WERI-Rb-1 (cell line): ENCODE results near the gene SORCS1.

Experiments used
- DNase-seq: peaks from one replicate; pipeline ENCODE4 v3.0.0-alpha.2; 2020
- H3K27ac ChIP-seq: fragments of 250-450 bp; sonication (Bioruptor Pico); 2 replicates; pipeline ENCODE4 v1.5.1; 2020; ENCODE audit warnings: mild to moderate bottlenecking, moderate library complexity
- H3K27me3 ChIP-seq: fragments of 250-450 bp; sonication (Bioruptor Pico); 2 replicates; pipeline ENCODE4 v1.5.1; 2021; ENCODE audit warnings: mild to moderate bottlenecking, low read depth, moderate library complexity; ENCODE audit not compliant: insufficient read depth, severe bottlenecking
- H3K36me3 ChIP-seq: fragments of 250-450 bp; sonication (Bioruptor Pico); 2 replicates; pipeline ENCODE4 v1.5.1; 2020; ENCODE audit warnings: mild to moderate bottlenecking, moderate library complexity
- H3K4me3 ChIP-seq: 2 replicates; pipeline ENCODE4 v1.5.1; 2011; ENCODE audit warnings: low read depth, mild to moderate bottlenecking, control low read depth, low read length
- H3K9me3 ChIP-seq: fragments of 250-450 bp; sonication (Bioruptor Pico); 2 replicates; pipeline ENCODE4 v1.5.1; 2021; ENCODE audit warnings: mild to moderate bottlenecking, moderate library complexity; ENCODE audit not compliant: severe bottlenecking
- TF ChIP-seq, protein P1 (sequence below): IDR thresholded peaks from 2 replicates; pipeline ENCODE4 v1.5.1; 2011; ENCODE audit warnings: low read depth, mild to moderate bottlenecking, control low read depth, inconsistent platforms, low read length

SORCS1 gene

GRCh38 chr10:106707657-106708056, 456.8 kb downstream of the SORCS1 start:
- TF ChIP-seq, protein P1, sequence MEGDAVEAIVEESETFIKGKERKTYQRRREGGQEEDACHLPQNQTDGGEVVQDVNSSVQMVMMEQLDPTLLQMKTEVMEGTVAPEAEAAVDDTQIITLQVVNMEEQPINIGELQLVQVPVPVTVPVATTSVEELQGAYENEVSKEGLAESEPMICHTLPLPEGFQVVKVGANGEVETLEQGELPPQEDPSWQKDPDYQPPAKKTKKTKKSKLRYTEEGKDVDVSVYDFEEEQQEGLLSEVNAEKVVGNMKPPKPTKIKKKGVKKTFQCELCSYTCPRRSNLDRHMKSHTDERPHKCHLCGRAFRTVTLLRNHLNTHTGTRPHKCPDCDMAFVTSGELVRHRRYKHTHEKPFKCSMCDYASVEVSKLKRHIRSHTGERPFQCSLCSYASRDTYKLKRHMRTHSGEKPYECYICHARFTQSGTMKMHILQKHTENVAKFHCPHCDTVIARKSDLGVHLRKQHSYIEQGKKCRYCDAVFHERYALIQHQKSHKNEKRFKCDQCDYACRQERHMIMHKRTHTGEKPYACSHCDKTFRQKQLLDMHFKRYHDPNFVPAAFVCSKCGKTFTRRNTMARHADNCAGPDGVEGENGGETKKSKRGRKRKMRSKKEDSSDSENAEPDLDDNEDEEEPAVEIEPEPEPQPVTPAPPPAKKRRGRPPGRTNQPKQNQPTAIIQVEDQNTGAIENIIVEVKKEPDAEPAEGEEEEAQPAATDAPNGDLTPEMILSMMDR: no peak
- H3K27me3 ChIP-seq: no peaks in the 10 kb centered on the region
- DNase-seq: no peak
- H3K36me3 ChIP-seq: no peaks in the 10 kb centered on the region
- H3K27ac ChIP-seq: no peak overlapping the region
- H3K9me3 ChIP-seq: no peaks in the 10 kb centered on the region
- H3K4me3 ChIP-seq: no peak overlapping the region

DNA sequence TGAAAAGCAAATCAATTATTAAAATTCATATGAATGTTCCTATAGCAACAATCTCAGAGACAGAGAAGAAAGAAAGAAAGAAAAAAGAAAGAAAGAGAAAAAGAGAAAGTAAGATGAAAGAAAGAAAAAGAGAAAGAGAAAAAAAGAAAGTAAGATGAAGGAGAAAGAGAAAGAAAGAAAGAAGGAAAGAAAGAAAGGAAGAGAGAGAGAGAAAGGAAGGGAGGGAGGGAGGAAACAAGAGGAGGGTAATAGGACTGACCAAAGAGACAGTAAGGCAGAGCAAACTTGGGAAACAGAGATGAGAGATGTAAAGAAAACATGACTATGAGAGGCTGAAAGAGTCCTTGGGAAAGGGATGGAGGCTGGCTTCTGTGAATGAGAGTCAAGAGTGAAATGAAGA, 458.4 kb downstream of the SORCS1 start:
- no peak for DNase-seq
- Histone ChIP-seq H3K9me3 (no peaks in the 10 kb centered on the region), H3K4me3 (no peak overlapping the region), H3K27ac (no peak overlapping the region), H3K36me3 (no peaks in the 10 kb centered on the region), H3K27me3 (no peaks in the 10 kb centered on the region)
- TF ChIP-seq, protein P1: no peak

DNA sequence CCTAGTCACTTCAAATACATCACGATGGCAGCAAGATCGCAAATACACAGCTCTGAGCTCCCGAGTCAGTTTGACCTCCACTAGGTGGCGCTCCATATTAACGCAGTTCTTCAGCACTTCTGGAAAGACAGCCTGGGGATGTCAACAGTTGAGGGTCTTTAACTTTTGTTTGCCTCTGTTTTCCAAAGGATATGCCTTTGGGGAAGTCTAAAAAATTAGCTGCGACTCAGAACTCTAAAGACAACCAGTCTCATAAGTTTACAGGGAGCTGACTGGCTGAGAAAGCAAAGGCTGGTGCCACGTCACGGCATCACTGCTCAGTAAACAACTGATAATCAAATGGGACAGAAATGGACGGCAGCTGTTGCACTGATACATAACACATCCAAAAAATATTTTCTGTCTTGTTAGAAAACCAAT, 458.8 kb downstream of the SORCS1 start:
- H3K9me3 ChIP-seq: no peaks in the 10 kb centered on the region
- no peaks in the 10 kb centered on the region for H3K27me3 ChIP-seq
- TF ChIP-seq, protein P1: peak; percentile 83
- DNase-seq: peak; percentile 68
- H3K4me3 ChIP-seq: no peak overlapping the region
- no peak overlapping the region for H3K27ac ChIP-seq
- no peaks in the 10 kb centered on the region for H3K36me3 ChIP-seq

DNA sequence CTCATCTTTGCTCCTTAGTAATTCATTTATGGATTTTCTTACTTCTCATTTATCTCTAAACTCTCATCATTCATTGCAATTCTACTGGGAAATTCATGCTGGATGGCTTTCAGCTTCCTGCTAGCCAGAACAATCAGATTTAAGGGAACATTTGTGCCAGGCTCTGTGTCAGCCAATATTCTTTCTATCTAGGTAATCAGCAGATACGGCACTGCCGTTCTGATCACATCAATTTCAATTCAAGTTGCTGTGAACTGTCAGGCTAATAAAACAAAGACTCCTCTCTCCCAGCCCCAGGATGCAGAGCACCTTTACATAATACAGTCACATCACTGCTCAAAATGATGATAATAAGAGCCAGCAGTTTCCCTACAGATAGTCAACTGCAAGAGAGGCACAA, 468.3 kb downstream of the SORCS1 start:
- H3K36me3 ChIP-seq: no peaks in the 10 kb centered on the region
- DNase-seq: no peak
- TF ChIP-seq, protein P1: no peak
- no peak overlapping the region for H3K4me3 ChIP-seq
- H3K27ac ChIP-seq: no peak overlapping the region
- H3K27me3 ChIP-seq: no peaks in the 10 kb centered on the region
- no peaks in the 10 kb centered on the region for H3K9me3 ChIP-seq

DNA sequence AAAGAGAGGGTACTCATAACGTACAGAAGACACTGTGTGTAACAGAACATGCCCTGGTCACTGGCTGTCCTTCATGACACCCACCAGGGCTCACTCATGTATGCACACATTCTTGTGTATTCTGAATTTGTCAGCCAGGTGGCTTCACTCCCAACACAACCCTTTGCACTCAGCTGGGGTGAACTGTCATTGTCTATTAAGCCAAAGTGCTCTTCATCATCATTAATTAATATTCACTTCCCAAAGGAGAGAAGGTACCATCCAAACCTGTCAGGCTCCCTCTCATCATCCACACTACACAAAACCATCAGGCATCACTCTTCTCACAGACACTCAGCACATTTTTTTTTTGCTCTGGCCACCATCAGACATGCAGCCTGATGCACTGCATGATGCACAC, 469.8 kb downstream of the SORCS1 start:
- Histone ChIP-seq H3K36me3 (no peaks in the 10 kb centered on the region), H3K9me3 (no peaks in the 10 kb centered on the region), H3K4me3 (no peak overlapping the region), H3K27me3 (no peaks in the 10 kb centered on the region), H3K27ac (no peak overlapping the region)
- DNase-seq: no peak
- TF ChIP-seq, protein P1: no peak

DNA sequence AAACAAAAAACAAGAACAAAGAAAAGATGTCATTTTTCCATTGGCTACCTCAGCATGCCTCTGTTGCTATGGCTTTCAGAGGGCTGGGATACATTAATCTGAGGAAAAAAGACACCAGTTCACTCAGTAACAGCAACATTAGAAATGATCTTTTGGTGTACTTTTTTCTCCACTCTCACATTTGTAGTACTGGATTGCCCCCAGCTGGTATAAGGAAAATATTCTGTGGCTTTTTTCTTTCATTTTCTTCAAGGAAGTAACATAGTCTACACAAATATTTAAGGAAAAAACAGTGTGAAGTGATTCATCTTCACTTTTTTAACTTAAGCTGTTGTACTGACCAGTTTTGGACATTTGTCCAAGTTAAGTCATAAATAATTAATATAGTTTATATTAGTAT, 482.3 kb downstream of the SORCS1 start:
- no peaks in the 10 kb centered on the region for H3K9me3 ChIP-seq
- H3K27me3 ChIP-seq: no peaks in the 10 kb centered on the region
- H3K36me3 ChIP-seq: no peaks in the 10 kb centered on the region
- TF ChIP-seq, protein P1: no peak
- no peak for DNase-seq
- no peak overlapping the region for H3K4me3 ChIP-seq
- no peak overlapping the region for H3K27ac ChIP-seq
